Smooth muscle cell (in vitro differentiated cells): ENCODE measurements around the gene PRKAR1B. TPM values are rescaled to one million over a fixed set of nuclear protein-coding genes. Genes with fewer than 3 reads are reported as not detected.

ENCODE experiments used
- DNase-seq: peaks from one replicate; lab custom pipeline; 2025; ENCODE audit not compliant: unreplicated experiment; lab: John Stamatoyannopoulos, UW
- H2AFZ ChIP-seq: fragments of 200-600 bp; sonication (generic); 2 replicates; pipeline ENCODE4 v1.6.0; 2016; ENCODE audit warnings: antibody characterized with exemption, low read depth, mild to moderate bottlenecking
- H3F3A ChIP-seq: fragments of 200-600 bp; sonication (generic); 2 replicates; pipeline ENCODE4 v1.6.0; 2017; ENCODE audit warnings: antibody characterized with exemption, low read depth
- H3K27ac ChIP-seq: fragments of 200-600 bp; sonication (generic); 2 replicates; pipeline ENCODE4 v1.5.1; 2016; ENCODE audit warnings: low read depth, mild to moderate bottlenecking
- H3K27me3 ChIP-seq: fragments of 200-600 bp; sonication (generic); 2 replicates; pipeline ENCODE4 v1.6.1; 2016; ENCODE audit warnings: low read depth, mild to moderate bottlenecking
- H3K36me3 ChIP-seq: fragments of 200-600 bp; sonication (generic); 2 replicates; pipeline ENCODE4 v1.5.1; 2016; ENCODE audit warnings: low read depth
- H3K4me1 ChIP-seq: fragments of 200-600 bp; sonication (generic); 2 replicates; pipeline ENCODE4 v1.5.1; 2016; ENCODE audit warnings: low read depth
- H3K4me2 ChIP-seq: fragments of 200-600 bp; sonication (generic); 2 replicates; pipeline ENCODE4 v1.6.0; 2016; ENCODE audit warnings: mild to moderate bottlenecking
- H3K4me3 ChIP-seq: fragments of 200-600 bp; sonication (generic); 2 replicates; pipeline ENCODE4 v1.5.1; 2016; ENCODE audit warnings: mild to moderate bottlenecking
- H3K79me2 ChIP-seq: fragments of 200-600 bp; sonication (generic); 2 replicates; pipeline ENCODE4 v1.6.0; 2016; ENCODE audit warnings: low read depth, mild to moderate bottlenecking
- H3K9ac ChIP-seq: fragments of 200-600 bp; sonication (generic); 2 replicates; pipeline ENCODE4 v1.6.0; 2016; ENCODE audit warnings: low read depth
- H3K9me3 ChIP-seq: fragments of 200-600 bp; sonication (generic); replicated peaks from 2 replicates; pipeline ENCODE4 v1.5.1; 2016; ENCODE audit warnings: low read depth
- H4K20me1 ChIP-seq: fragments of 200-600 bp; sonication (generic); 2 replicates; pipeline ENCODE4 v1.6.0; 2016; ENCODE audit warnings: low read depth
- WGBS: methylation state at CpG from one replicate; pipeline ENCODE4 v1.1.7; 2016; ENCODE audit warnings: low lambda C conversion rate; 5-methylcytosine and 5-hydroxymethylcytosine counted together
- polyA plus RNA-seq: library from polyadenylated mRNA; unstranded; fragments of >200 nt; fragmentation: Nextera tagmentation; extraction: Ambion mirVana; gene quantifications from 2 replicates; pipeline ENCODE4 v1.2.1, GENCODE V29; 2016
- total RNA-seq: library from RNA; depleted of rRNA; stranded (reverse); fragments of >200 nt; gene quantifications from 2 replicates; pipeline ENCODE4 v1.2.3, GENCODE V29; 2014
- TF ChIP-seq, protein P1 (sequence below): fragments of 200-600 bp; sonication (generic); IDR thresholded peaks from 2 replicates; pipeline ENCODE4 v1.5.1; 2017; ENCODE audit warnings: borderline replicate concordance, mild to moderate bottlenecking, antibody characterized with exemption; ENCODE audit not compliant: insufficient read depth, poor library complexity, severe bottlenecking

The PRKAR1B gene
- total and polyA plus RNA-seq, 2 experiments from 2014 or later = 5.3 to 10.1 TPM

DNA sequence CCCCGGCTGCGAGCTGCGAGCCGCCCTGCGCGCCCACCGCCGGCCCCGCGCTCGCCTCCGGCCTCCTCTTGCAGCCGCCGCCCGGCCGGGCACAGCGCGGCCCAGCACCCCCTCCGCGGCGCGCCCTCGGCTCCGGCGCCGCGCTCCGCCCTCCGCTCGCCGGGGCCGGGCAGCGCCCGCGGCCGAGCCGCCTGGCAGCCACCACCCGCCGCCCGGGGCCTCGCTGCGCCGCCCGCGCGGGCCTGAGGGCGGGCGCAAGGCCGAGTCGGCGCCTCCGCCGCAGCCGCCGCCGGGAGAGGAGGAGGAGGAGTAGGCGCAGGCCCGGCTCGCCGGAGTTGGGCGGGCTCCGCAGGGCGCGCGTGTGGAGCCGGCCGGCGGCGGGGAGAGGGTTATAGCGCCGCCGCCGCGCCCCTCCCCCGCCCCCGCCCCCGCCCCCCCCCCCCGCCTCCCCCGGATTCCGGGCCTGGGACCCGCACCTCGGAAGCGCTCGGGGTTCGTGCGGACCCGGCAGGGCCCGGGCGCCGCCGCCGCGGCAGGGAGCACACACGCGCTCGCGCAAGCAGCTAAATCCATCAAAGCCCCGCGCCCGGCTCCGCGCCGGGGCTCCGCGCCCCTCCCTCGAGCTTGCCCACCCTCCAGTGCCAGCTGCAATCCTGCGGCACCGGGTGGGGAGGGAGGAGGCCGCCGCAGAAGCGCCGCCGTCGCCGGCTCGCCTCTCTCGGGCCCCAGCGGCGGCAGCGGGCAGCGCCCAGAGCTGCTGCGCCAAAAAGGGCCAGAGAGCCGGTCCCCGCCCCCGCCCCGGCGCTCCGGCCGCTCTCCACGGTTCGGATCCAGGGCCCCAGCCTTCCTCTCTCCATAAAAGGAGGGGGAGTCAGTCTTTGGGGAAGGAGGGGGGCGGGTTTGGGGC, 207.3 kb downstream of the PRKAR1B start, which contains the start of gene PDGFA:
PDGFA (minus strand) TSS at position 363 of the 907 bp plus-strand sequence. CDS start 845 bp downstream, outside the sequence.
- H3K79me2 ChIP-seq = peaks cover 48% of the 10 kb centered on the region
- peak within 1 kb of the TSS; percentile 81 for H3K27ac ChIP-seq
- H3K36me3 ChIP-seq = no peaks in the 10 kb centered on the region

DNA sequence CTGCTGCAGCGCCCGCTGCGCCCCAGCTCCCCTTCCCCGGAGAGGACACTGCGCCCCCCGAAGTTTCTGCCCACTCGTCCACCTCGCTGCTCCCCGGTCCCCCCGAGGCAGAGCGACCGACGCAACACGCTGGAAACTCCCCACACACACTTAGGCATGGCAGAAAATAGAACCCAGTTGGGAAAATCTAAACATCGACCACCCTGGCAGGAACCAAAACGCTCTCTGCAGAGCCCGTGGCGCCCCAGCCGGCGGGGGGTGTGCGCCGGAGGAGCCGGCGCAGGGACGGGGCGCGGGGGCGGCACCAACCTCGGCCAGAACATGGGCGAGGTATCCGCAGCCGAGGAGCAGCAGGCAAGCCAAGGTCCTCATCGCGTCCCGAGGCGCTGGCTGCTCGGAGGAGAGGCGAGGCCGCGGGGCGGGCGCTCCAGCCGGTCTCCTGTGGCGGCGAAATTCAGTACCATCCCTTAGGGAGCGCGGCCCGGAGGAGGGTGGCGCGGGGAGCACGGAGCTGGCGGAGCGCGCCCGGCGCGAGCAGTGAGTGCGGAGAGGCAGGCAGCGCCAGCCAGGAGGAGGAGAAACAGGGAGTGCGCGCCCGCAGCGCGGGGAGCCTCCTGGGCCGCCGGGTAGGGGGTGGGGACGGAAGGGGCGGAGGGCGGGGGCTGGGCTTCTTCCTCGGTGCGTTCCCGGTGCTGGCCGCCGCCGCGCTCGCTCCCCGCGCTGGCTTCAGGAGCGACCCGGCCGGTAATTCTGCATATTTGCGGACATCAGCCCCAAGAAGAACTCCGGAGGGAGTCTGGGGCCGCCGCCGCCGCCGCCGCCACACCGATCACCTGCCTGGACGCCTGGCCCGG, 208.2 kb downstream of the PRKAR1B start:
- Histone ChIP-seq H3K4me3 (peak overlapping the region; percentile 97), H3K27ac (peak overlapping the region; percentile 74), H3K9ac (peak overlapping the region; percentile 84), H3K27me3 (no peaks in the 10 kb centered on the region), H2AFZ (no peak overlapping the region), H4K20me1 (peaks cover 47% of the 10 kb centered on the region), H3F3A (peaks cover 9% of the 10 kb centered on the region), H3K9me3 (no peaks in the 10 kb centered on the region), H3K4me2 (peak overlapping the region; percentile 94), H3K4me1 (peaks cover 45% of the 10 kb centered on the region), H3K79me2 (peaks cover 57% of the 10 kb centered on the region), H3K36me3 (no peaks in the 10 kb centered on the region)
- TF ChIP-seq, protein P1, sequence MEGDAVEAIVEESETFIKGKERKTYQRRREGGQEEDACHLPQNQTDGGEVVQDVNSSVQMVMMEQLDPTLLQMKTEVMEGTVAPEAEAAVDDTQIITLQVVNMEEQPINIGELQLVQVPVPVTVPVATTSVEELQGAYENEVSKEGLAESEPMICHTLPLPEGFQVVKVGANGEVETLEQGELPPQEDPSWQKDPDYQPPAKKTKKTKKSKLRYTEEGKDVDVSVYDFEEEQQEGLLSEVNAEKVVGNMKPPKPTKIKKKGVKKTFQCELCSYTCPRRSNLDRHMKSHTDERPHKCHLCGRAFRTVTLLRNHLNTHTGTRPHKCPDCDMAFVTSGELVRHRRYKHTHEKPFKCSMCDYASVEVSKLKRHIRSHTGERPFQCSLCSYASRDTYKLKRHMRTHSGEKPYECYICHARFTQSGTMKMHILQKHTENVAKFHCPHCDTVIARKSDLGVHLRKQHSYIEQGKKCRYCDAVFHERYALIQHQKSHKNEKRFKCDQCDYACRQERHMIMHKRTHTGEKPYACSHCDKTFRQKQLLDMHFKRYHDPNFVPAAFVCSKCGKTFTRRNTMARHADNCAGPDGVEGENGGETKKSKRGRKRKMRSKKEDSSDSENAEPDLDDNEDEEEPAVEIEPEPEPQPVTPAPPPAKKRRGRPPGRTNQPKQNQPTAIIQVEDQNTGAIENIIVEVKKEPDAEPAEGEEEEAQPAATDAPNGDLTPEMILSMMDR = no peak
- peak; percentile 58 for DNase-seq
- WGBS = under 1% methylated on average over 62 of the region's 93 CpGs

More for the DNA sequence above, 207.3 kb downstream of the PRKAR1B start, which contains the start of gene PDGFA:
- Histone ChIP-seq H2AFZ (no peak within 1 kb of the TSS), H3K4me2 (peak within 1 kb of the TSS; percentile 96), H3F3A (peaks cover 9% of the 10 kb centered on the region), H4K20me1 (peaks cover 38% of the 10 kb centered on the region), H3K27me3 (no peaks in the 10 kb centered on the region), H3K9me3 (no peaks in the 10 kb centered on the region), H3K4me3 (peak within 1 kb of the TSS; percentile 97), H3K4me1 (peaks cover 36% of the 10 kb centered on the region), H3K9ac (peak within 1 kb of the TSS; percentile 89)
- peak; percentile 41 for DNase-seq
- WGBS = under 1% methylated on average over 73 of the region's 132 CpGs
- TF ChIP-seq, protein P1 = no peak

DNA sequence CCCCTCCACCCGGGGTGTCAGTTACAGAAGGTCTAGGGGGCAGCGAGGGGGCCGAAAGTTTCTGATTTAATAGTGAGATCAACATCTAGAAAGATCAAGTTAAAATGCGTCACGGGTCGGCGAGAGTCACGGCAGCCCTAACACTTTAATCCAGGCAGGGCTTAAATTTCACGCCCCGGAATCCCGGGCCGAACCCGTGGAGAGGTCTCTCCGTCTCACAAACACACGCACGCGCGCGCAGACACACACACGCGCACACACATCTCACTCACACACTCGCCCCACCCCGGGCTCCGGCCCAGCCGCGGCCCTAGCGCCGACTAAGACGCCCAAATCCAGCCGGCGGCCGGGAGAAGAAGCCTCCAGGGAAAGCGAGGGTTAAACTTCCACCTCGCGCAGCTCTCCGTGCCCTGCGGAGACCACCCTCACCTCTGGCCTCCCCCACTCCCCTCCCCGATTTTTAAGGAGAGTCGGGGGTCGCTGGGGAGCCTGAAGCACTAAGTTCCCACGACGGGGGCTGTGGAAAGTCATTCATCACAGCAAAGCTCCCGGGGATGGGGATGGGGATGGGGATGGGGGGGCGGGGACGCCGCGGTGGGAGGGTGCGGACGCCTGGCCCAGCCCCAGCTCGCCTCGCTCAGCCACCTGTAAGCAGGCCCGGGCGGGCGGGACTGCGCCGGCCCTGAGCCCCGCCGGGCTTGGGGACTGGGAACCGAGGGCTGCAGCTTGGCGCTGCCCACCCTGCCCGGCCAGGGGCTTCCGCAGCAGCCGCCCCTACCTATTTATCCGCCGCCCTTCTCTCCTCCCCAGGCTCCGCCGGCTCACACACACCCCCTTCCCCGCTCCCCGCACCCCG, 209.1 kb downstream of the PRKAR1B start:
- Histone ChIP-seq H3K36me3 (no peaks in the 10 kb centered on the region), H3K9ac (peak overlapping the region; percentile 84), H3K79me2 (peaks cover 65% of the 10 kb centered on the region), H3K27ac (peak overlapping the region; percentile 74), H3F3A (peaks cover 7% of the 10 kb centered on the region), H4K20me1 (peaks cover 56% of the 10 kb centered on the region), H3K4me3 (peak overlapping the region; percentile 97), H3K4me1 (peaks cover 46% of the 10 kb centered on the region), H2AFZ (no peak overlapping the region), H3K9me3 (no peaks in the 10 kb centered on the region), H3K27me3 (no peaks in the 10 kb centered on the region), H3K4me2 (peak overlapping the region; percentile 94)
- TF ChIP-seq, protein P1 = no peak
- under 1% methylated on average over 51 of the region's 70 CpGs for WGBS
- peak; percentile 50 for DNase-seq
